GM23248 (cell line): ENCODE data around the gene NFYB. TPM values are rescaled to one million over a fixed set of nuclear protein-coding genes. Genes with fewer than 3 reads are reported as not detected.

Source experiments
- DNase-seq: peaks from one replicate; pipeline ENCODE4 v3.0.0-alpha.2; 2015
- H2AFZ ChIP-seq: fragments of 200-600 bp; sonication (generic); 2 replicates; pipeline ENCODE4 v1.6.1; 2016; ENCODE audit warnings: antibody characterized with exemption
- H3F3A ChIP-seq: fragments of 200-600 bp; sonication (generic); 2 replicates; pipeline ENCODE4 v1.6.1; 2016; ENCODE audit warnings: mild to moderate bottlenecking, antibody characterized with exemption, mixed run types; ENCODE audit not compliant: insufficient read depth
- H3K27ac ChIP-seq: fragments of 200-600 bp; sonication (generic); 2 replicates; pipeline ENCODE4 v1.5.1; 2016; ENCODE audit warnings: mild to moderate bottlenecking
- H3K27me3 ChIP-seq: fragments of 200-600 bp; sonication (generic); replicated peaks from 2 replicates; pipeline ENCODE4 v1.6.1; 2016; ENCODE audit warnings: mild to moderate bottlenecking; ENCODE audit not compliant: insufficient read depth
- H3K36me3 ChIP-seq: fragments of 200-600 bp; sonication (generic); 2 replicates; pipeline ENCODE4 v1.6.1; 2016; ENCODE audit warnings: low read depth, mild to moderate bottlenecking
- H3K4me1 ChIP-seq: fragments of 200-600 bp; sonication (generic); 2 replicates; pipeline ENCODE4 v1.6.1; 2016; ENCODE audit warnings: mild to moderate bottlenecking; ENCODE audit not compliant: insufficient read depth
- H3K4me2 ChIP-seq: fragments of 200-600 bp; sonication (generic); one replicate; pipeline ENCODE4 v1.6.1; 2016; ENCODE audit warnings: mild to moderate bottlenecking; ENCODE audit not compliant: unreplicated experiment
- H3K4me3 ChIP-seq: fragments of 200-600 bp; sonication (generic); 2 replicates; pipeline ENCODE4 v1.5.1; 2016; ENCODE audit warnings: mild to moderate bottlenecking
- H3K79me2 ChIP-seq: fragments of 200-600 bp; sonication (generic); 2 replicates; pipeline ENCODE4 v1.6.1; 2016; ENCODE audit warnings: mild to moderate bottlenecking; ENCODE audit not compliant: insufficient read depth
- H3K9ac ChIP-seq: fragments of 200-600 bp; sonication (generic); 2 replicates; pipeline ENCODE4 v1.6.1; 2016; ENCODE audit warnings: mild to moderate bottlenecking
- H3K9me2 ChIP-seq: fragments of 200-600 bp; sonication (generic); 2 replicates; pipeline ENCODE4 v1.6.1; 2016; ENCODE audit warnings: mixed run types, mild to moderate bottlenecking, moderate library complexity; ENCODE audit not compliant: insufficient read depth
- H3K9me3 ChIP-seq: fragments of 200-600 bp; sonication (generic); one replicate; pipeline ENCODE4 v1.6.1; 2017; ENCODE audit warnings: low read depth
- H4K20me1 ChIP-seq: fragments of 200-600 bp; sonication (generic); 2 replicates; pipeline ENCODE4 v1.6.0; 2016; ENCODE audit not compliant: insufficient read depth
- EZH2 ChIP-seq: fragments of 200-600 bp; sonication (generic); IDR thresholded peaks from 2 replicates; pipeline ENCODE4 v1.6.1; 2018; ENCODE audit warnings: antibody characterized with exemption, mild to moderate bottlenecking; ENCODE audit not compliant: insufficient read depth, poor library complexity, severe bottlenecking
- EZH2phosphoT487 ChIP-seq: fragments of 200-600 bp; sonication (generic); IDR thresholded peaks from 2 replicates; pipeline ENCODE4 v1.6.1; 2018; ENCODE audit warnings: antibody characterized with exemption, moderate library complexity, mild to moderate bottlenecking, low read depth; ENCODE audit not compliant: insufficient read depth
- WGBS, 2 experiments: methylation state at CpG; one replicate each; pipeline ENCODE4 v1.1.6; 2015 to 2017; ENCODE audit warnings: low lambda C conversion rate in 2 of 2, low coverage in 1 of 2; ENCODE audit errors: missing lambda C conversion rate in 2 of 2; 5-methylcytosine and 5-hydroxymethylcytosine counted together
- in situ Hi-C: fragments of 300-500 bp; cut with MboI; formaldehyde crosslinking; loops from 2 replicates; pipeline ENCODE4 v1.15.0; 2020
- polyA plus RNA-seq: library from polyadenylated mRNA; unstranded; fragments of >200 nt; fragmentation: Nextera tagmentation; extraction: Ambion mirVana; gene quantifications from 2 replicates; pipeline ENCODE4 v1.2.1, GENCODE V29; 2016
- total RNA-seq: library from RNA; depleted of rRNA; stranded (reverse); fragments of >200 nt; shearing (Covaris generic); gene quantifications from 2 replicates; pipeline ENCODE4 v1.2.3, GENCODE V29; 2014

The NFYB gene
- total and polyA plus RNA-seq, 2 experiments from 2014 or later: 37.1 to 42.2 TPM

GRCh38 chr12:104083769-104084475, 54.1 kb downstream of the NFYB start:
- no peak overlapping the region for H3K9ac ChIP-seq
- no peaks in the 10 kb centered on the region for H3K27me3 ChIP-seq
- no peaks in the 10 kb centered on the region for H3K4me1 ChIP-seq
- H3K27ac ChIP-seq: no peak overlapping the region
- no peak for DNase-seq
- no peak overlapping the region for H2AFZ ChIP-seq
- no peaks in the 10 kb centered on the region for H4K20me1 ChIP-seq
- H3K4me2 ChIP-seq: no peak overlapping the region
- WGBS, 2 experiments: 97 to 98% methylated on average over 8 of the region's 8 CpGs
- TF ChIP-seq EZH2 (no peak), EZH2phosphoT487 (no peak)
- in situ Hi-C loops: no loop called here
- no peak overlapping the region for H3K4me3 ChIP-seq
- peaks cover 76% of the 10 kb centered on the region for H3K36me3 ChIP-seq
- no peaks in the 10 kb centered on the region for H3K9me2 ChIP-seq
- H3K79me2 ChIP-seq: peaks cover 28% of the 10 kb centered on the region
- no peaks in the 10 kb centered on the region for H3F3A ChIP-seq
- no peaks in the 10 kb centered on the region for H3K9me3 ChIP-seq

- H3K9me2 ChIP-seq: no peaks in the 10 kb centered on the region
- H3F3A ChIP-seq: no peaks in the 10 kb centered on the region
- no peak overlapping the region for H3K9ac ChIP-seq
- no peaks in the 10 kb centered on the region for H4K20me1 ChIP-seq
- no peaks in the 10 kb centered on the region for H3K9me3 ChIP-seq
- no peak overlapping the region for H3K4me3 ChIP-seq
- no peak overlapping the region for H3K4me2 ChIP-seq
- no peaks in the 10 kb centered on the region for H3K27me3 ChIP-seq
- in situ Hi-C loops: no loop called here
- peaks cover 60% of the 10 kb centered on the region for H3K79me2 ChIP-seq
- H3K36me3 ChIP-seq: peaks cover 50% of the 10 kb centered on the region
- no peak for TF ChIP-seq EZH2
- no peak for TF ChIP-seq EZH2phosphoT487
- DNase-seq: no peak
- H3K27ac ChIP-seq: no peak overlapping the region
- H2AFZ ChIP-seq: no peak overlapping the region
- H3K4me1 ChIP-seq: no peaks in the 10 kb centered on the region
- WGBS, 2 experiments: 94 to 97% methylated on average over 1 of the region's 1 CpG
Observed at GRCh38 chr12:104080764-104081163, 57.2 kb downstream of the NFYB start.

- Histone ChIP-seq H3K27me3 (no peaks in the 10 kb centered on the region), H3K9ac (no peak overlapping the region)
- DNase-seq: no peak
Observed at GRCh38 chr12:104079024-104079423, 59.0 kb downstream of the NFYB start.

GRCh38 chr12:104073699-104074098, 64.3 kb downstream of the NFYB start:
- in situ Hi-C loops: no loop called here
- H3F3A ChIP-seq: no peaks in the 10 kb centered on the region
- no peaks in the 10 kb centered on the region for H3K4me1 ChIP-seq
- WGBS, 2 experiments: 97 to 100% methylated on average over 1 of the region's 1 CpG
- no peak overlapping the region for H3K4me2 ChIP-seq
- peaks cover 97% of the 10 kb centered on the region for H3K79me2 ChIP-seq
- no peak overlapping the region for H3K4me3 ChIP-seq
- DNase-seq: no peak
- H3K36me3 ChIP-seq: peaks cover 26% of the 10 kb centered on the region
- no peak overlapping the region for H3K27ac ChIP-seq
- H4K20me1 ChIP-seq: no peaks in the 10 kb centered on the region
- TF ChIP-seq EZH2 (no peak), EZH2phosphoT487 (no peak)
- H3K9me3 ChIP-seq: no peaks in the 10 kb centered on the region
- no peak overlapping the region for H3K9ac ChIP-seq
- H3K27me3 ChIP-seq: no peaks in the 10 kb centered on the region
- H2AFZ ChIP-seq: no peak overlapping the region
- H3K9me2 ChIP-seq: no peaks in the 10 kb centered on the region

More at GRCh38 chr12:104079024-104079423, 59.0 kb downstream of the NFYB start:
- no peaks in the 10 kb centered on the region for H4K20me1 ChIP-seq
- H2AFZ ChIP-seq: no peak overlapping the region
- no peaks in the 10 kb centered on the region for H3K4me1 ChIP-seq
- peaks cover 71% of the 10 kb centered on the region for H3K79me2 ChIP-seq
- H3F3A ChIP-seq: no peaks in the 10 kb centered on the region
- peaks cover 38% of the 10 kb centered on the region for H3K36me3 ChIP-seq
- no peak overlapping the region for H3K4me2 ChIP-seq
- H3K27ac ChIP-seq: no peak overlapping the region
- H3K4me3 ChIP-seq: no peak overlapping the region
- in situ Hi-C loops: no loop called here
- WGBS, 2 experiments: 88 to 94% methylated on average over 1 of the region's 1 CpG
- no peak for TF ChIP-seq EZH2phosphoT487
- TF ChIP-seq EZH2: no peak
- no peaks in the 10 kb centered on the region for H3K9me2 ChIP-seq
- no peaks in the 10 kb centered on the region for H3K9me3 ChIP-seq
